IMR-90 (cell line): ENCODE data around the gene GRM2. TPM values are rescaled to one million over a fixed set of nuclear protein-coding genes. Genes with fewer than 3 reads are reported as not detected.

Source experiments
- ATAC-seq: fragments of 200-7000 bp; cut with Tn5 transposase; 2 replicates; pipeline ENCODE4 v1.9.1; 2020; ENCODE audit warnings: low read depth, mild to moderate bottlenecking, moderate library complexity
- BruUV-seq: library from RNA; stranded (reverse); fragments of 400-500 nt; replicated peaks from 2 replicates; lab custom pipeline; 2021; lab: Mats Ljungman, UMichigan
- CTCF ChIA-PET: fragments of 300-600 bp; formaldehyde crosslinking; extraction: SDS; loops from one replicate; lab custom pipeline; 2021; ENCODE audit warnings: antibody characterized with exemption; lab: Yijun Ruan, JAX
- POLR2A ChIA-PET: fragments of 300-600 bp; sonication (Branson Sonifier 250); formaldehyde crosslinking; loops from one replicate; lab custom pipeline; 2022; ENCODE audit warnings: antibody characterized with exemption; ENCODE audit not compliant: unreplicated experiment; lab: Charles Lee
- DNase-seq: peaks from one replicate; pipeline ENCODE4 v3.0.0; 2013
- H2AFZ ChIP-seq: replicated peaks from 2 replicates; pipeline ENCODE3; 2013; ENCODE audit warnings: low read length, mild to moderate bottlenecking; ENCODE audit not compliant: poor library complexity
- H2AK5ac ChIP-seq: 2 replicates; pipeline ENCODE4 v1.6.1; 2013; ENCODE audit warnings: low read depth, low read length, inconsistent platforms
- H2AK9ac ChIP-seq: replicated peaks from 2 replicates; pipeline ENCODE3; 2013; ENCODE audit warnings: mild to moderate bottlenecking, low read depth, low read length, moderate library complexity; ENCODE audit not compliant: poor library complexity
- H2BK120ac ChIP-seq: 2 replicates; pipeline ENCODE4 v1.6.1; 2013; ENCODE audit warnings: low read depth, low read length, inconsistent platforms
- H2BK15ac ChIP-seq: 3 replicates; pipeline ENCODE4 v1.6.1; 2013; ENCODE audit warnings: low read depth, low read length, inconsistent platforms
- H2BK20ac ChIP-seq: 2 replicates; pipeline ENCODE4 v1.6.1; 2013; ENCODE audit warnings: low read depth, mild to moderate bottlenecking, inconsistent platforms, low read length, moderate library complexity
- H2BK5ac ChIP-seq: 2 replicates; pipeline ENCODE4 v1.6.1; 2013; ENCODE audit warnings: mild to moderate bottlenecking, low read depth, low read length, inconsistent platforms; ENCODE audit not compliant: poor library complexity, severe bottlenecking
- H3K14ac ChIP-seq: replicated peaks from 2 replicates; pipeline ENCODE4 v1.6.1; 2013; ENCODE audit warnings: low read depth, low read length, inconsistent platforms
- H3K18ac ChIP-seq: 2 replicates; pipeline ENCODE4 v1.6.1; 2013; ENCODE audit warnings: low read depth, low read length, control low read depth
- H3K23ac ChIP-seq: 2 replicates; pipeline ENCODE4 v1.6.1; 2013; ENCODE audit warnings: low read depth, low read length, inconsistent platforms
- H3K27ac ChIP-seq: 2 replicates; pipeline ENCODE4 v1.5.1; 2013; ENCODE audit warnings: mild to moderate bottlenecking, control low read depth, low read length; ENCODE audit not compliant: insufficient read depth
- H3K27me3 ChIP-seq: 2 replicates; pipeline ENCODE4 v1.6.1; 2013; ENCODE audit warnings: low read length; ENCODE audit not compliant: control insufficient read depth, insufficient read depth
- H3K36me3 ChIP-seq: 2 replicates; pipeline ENCODE4 v1.6.1; 2013; ENCODE audit warnings: low read length, mixed read lengths; ENCODE audit not compliant: control insufficient read depth, insufficient read depth
- H3K4ac ChIP-seq: 2 replicates; pipeline ENCODE4 v1.6.1; 2013; ENCODE audit warnings: low read depth, low read length, inconsistent platforms
- H3K4me1 ChIP-seq: 2 replicates; pipeline ENCODE4 v1.6.1; 2013; ENCODE audit warnings: low read length, mixed read lengths; ENCODE audit not compliant: control insufficient read depth, insufficient read depth
- H3K4me2 ChIP-seq: 2 replicates; pipeline ENCODE4 v1.6.1; 2013; ENCODE audit warnings: low read depth, mild to moderate bottlenecking, control low read depth, low read length, moderate library complexity
- H3K4me3 ChIP-seq: 2 replicates; pipeline ENCODE4 v1.5.1; 2013; ENCODE audit warnings: low read depth, mild to moderate bottlenecking, control low read depth, low read length, moderate library complexity; ENCODE audit not compliant: insufficient read depth
- H3K56ac ChIP-seq: 2 replicates; pipeline ENCODE4 v1.6.1; 2013; ENCODE audit warnings: low read length, inconsistent platforms; ENCODE audit not compliant: insufficient read depth; ENCODE audit errors: extremely low read depth
- H3K79me1 ChIP-seq, 2 experiments: 2 replicates each; pipeline ENCODE4 v1.6.1; 2013; ENCODE audit warnings: low read length in 2 of 2, inconsistent platforms in 1 of 2, low read depth in 1 of 2
- H3K9ac ChIP-seq: 2 replicates; pipeline ENCODE4 v1.6.1; 2013; ENCODE audit warnings: low read depth, low read length, control low read depth
- H3K9me1 ChIP-seq: 2 replicates; pipeline ENCODE4 v1.6.1; 2013; ENCODE audit warnings: low read length, inconsistent platforms; ENCODE audit not compliant: insufficient read depth
- H3K9me3 ChIP-seq: 2 replicates; pipeline ENCODE4 v1.6.1; 2013; ENCODE audit warnings: low read length; ENCODE audit not compliant: control insufficient read depth, insufficient read depth
- H4K20me1 ChIP-seq: 2 replicates; pipeline ENCODE4 v1.6.1; 2013; ENCODE audit warnings: low read length, inconsistent platforms; ENCODE audit not compliant: insufficient read depth
- H4K5ac ChIP-seq: 2 replicates; pipeline ENCODE4 v1.6.1; 2013; ENCODE audit warnings: mild to moderate bottlenecking, low read depth, low read length, control low read depth
- H4K8ac ChIP-seq, 2 experiments: 2 replicates each; pipeline ENCODE4 v1.6.1; 2013; ENCODE audit warnings: low read depth in 2 of 2, low read length in 2 of 2, control low read depth in 1 of 2, inconsistent platforms in 1 of 2
- H4K91ac ChIP-seq: 2 replicates; pipeline ENCODE4 v1.6.1; 2013; ENCODE audit warnings: low read depth, low read length, inconsistent platforms; ENCODE audit not compliant: insufficient read depth
- BHLHE40 ChIP-seq: fragments of 150-350 bp; IDR thresholded peaks from 2 replicates; pipeline ENCODE4 v1.6.1; 2016; ENCODE audit warnings: mild to moderate bottlenecking, low read depth, low read length
- CEBPB ChIP-seq: IDR thresholded peaks from 2 replicates; pipeline ENCODE4 v1.6.1; 2012; ENCODE audit warnings: low read depth, low read length, improper control_type of control experiment
- CTCF ChIP-seq: conservative IDR thresholded peaks from 2 replicates; pipeline ENCODE4 v1.5.1; 2012; ENCODE audit warnings: mild to moderate bottlenecking, low read depth, low read length, improper control_type of control experiment
- ELK1 ChIP-seq: fragments of 150-350 bp; IDR thresholded peaks from 2 replicates; pipeline ENCODE4 v1.6.1; 2016; ENCODE audit warnings: low read depth, mild to moderate bottlenecking, low read length, moderate library complexity, borderline replicate concordance
- FOS ChIP-seq: fragments of 150-350 bp; IDR thresholded peaks from 2 replicates; pipeline ENCODE4 v1.6.1; 2016; ENCODE audit warnings: low read depth, low read length
- MAFK ChIP-seq: IDR thresholded peaks from 2 replicates; pipeline ENCODE4 v1.6.1; 2012; ENCODE audit warnings: low read depth, low read length, improper control_type of control experiment
- POLR2A ChIP-seq: IDR thresholded peaks from 2 replicates; pipeline ENCODE4 v1.6.1; 2012; ENCODE audit warnings: mild to moderate bottlenecking, low read depth, low read length
- RAD21 ChIP-seq: IDR thresholded peaks from 2 replicates; pipeline ENCODE4 v1.6.1; 2012; ENCODE audit warnings: low read length, improper control_type of control experiment
- RCOR1 ChIP-seq: IDR thresholded peaks from 2 replicates; pipeline ENCODE4 v1.6.1; 2012; ENCODE audit warnings: mild to moderate bottlenecking, low read length, improper control_type of control experiment; ENCODE audit not compliant: insufficient replicate concordance
- RFX5 ChIP-seq: IDR thresholded peaks from 2 replicates; pipeline ENCODE4 v1.8.0; 2012; ENCODE audit warnings: low read depth, mild to moderate bottlenecking, low read length, moderate library complexity
- SMC3 ChIP-seq: fragments of 150-350 bp; IDR thresholded peaks from 2 replicates; pipeline ENCODE4 v1.6.1; 2016; ENCODE audit warnings: low read depth, mild to moderate bottlenecking, antibody characterized with exemption, low read length, moderate library complexity
- USF2 ChIP-seq: fragments of 150-350 bp; IDR thresholded peaks from 2 replicates; pipeline ENCODE4 v1.6.1; 2017; ENCODE audit warnings: mild to moderate bottlenecking, antibody characterized with exemption, low read length, low read depth
- WGBS, 2 experiments: methylation state at CpG; one replicate each; pipeline versions ENCODE4 v1.1.5 to v1.1.7; 2013; ENCODE audit warnings: missing lambda C conversion rate in 2 of 2; ENCODE audit not compliant: insufficient read length in 1 of 2; ENCODE audit errors: extremely low coverage in 2 of 2; 5-methylcytosine and 5-hydroxymethylcytosine counted together
- dilution Hi-C: fragments of 300-500 bp; cut with HindIII; formaldehyde crosslinking; loops from one replicate; pipeline ENCODE4 v1.14.3; 2018; ENCODE audit warnings: low sequenced_read_pairs; ENCODE audit not compliant: unreplicated experiment
- in situ Hi-C: fragments of 300-500 bp; cut with MboI; formaldehyde crosslinking; loops from 3 replicates; pipeline ENCODE4 v1.14.3; 2019; ENCODE audit warnings: low sequenced_read_pairs, inconsistent platforms, mixed read lengths
- intact Hi-C: fragments of 100-400 bp; cut with micrococcal nuclease; formaldehyde crosslinking; loops from 2 replicates; pipeline ENCODE4 v1.10.0; 2022
- polyA plus RNA-seq, 3 experiments: library from polyadenylated mRNA; depleted of rRNA; stranded (reverse); fragments of >200 nt; gene quantifications; 2 replicates each; pipeline ENCODE4 v1.2.3, GENCODE V29; 2012; ENCODE audit warnings: low replicate concordance in 1 of 3
- total RNA-seq: library from RNA; depleted of rRNA; stranded (reverse); fragments of >200 nt; gene quantifications from 2 replicates; pipeline ENCODE4 v1.2.3, GENCODE V29; 2012

GRM2 gene
- total and polyA plus RNA-seq, 2 of the 4 experiments (the other 2 are of a cell fraction), result under 0.01 to 0.14 TPM

- CTCF ChIA-PET, result interaction anchor here (0.5 kb wide), 1 partner anchor 10 kb away, joined by 3 read pairs; no protein-coding TSS in a partner anchor
- in situ Hi-C loops (loop anchor here (25.0 kb wide), 1 partner anchor 1085 kb away; the partner anchor contains the start of genes CISH and MAPKAPK3), dilution Hi-C loops (no loop called here), intact Hi-C loops (no loop called here)
- Histone ChIP-seq H3K9me1 (no peaks in the 10 kb centered on the region), H4K8ac (no peak overlapping the region), H3K79me1 (peaks cover 0 to 3% of the 10 kb centered on the region in 2 experiments; a peak in 1 of 4 replicates), H2BK20ac (no peak overlapping the region), H2AK5ac (no peak overlapping the region), H3K9me3 (no peaks in the 10 kb centered on the region), H3K9ac (no peak overlapping the region), H3K4ac (no peak overlapping the region), H3K14ac (no peak overlapping the region), H2BK120ac (no peak overlapping the region), H3K27me3 (no peaks in the 10 kb centered on the region), H3K23ac (no peak overlapping the region), H3K56ac (no peak overlapping the region), H3K4me3 (no peak overlapping the region), H3K27ac (no peak overlapping the region), H2BK5ac (no peak overlapping the region), H3K18ac (no peak overlapping the region), H2AFZ (no peak overlapping the region), H2AK9ac (no peak overlapping the region), H4K20me1 (peaks cover 4% of the 10 kb centered on the region; the same call in 1 of the 2 replicates), H3K4me2 (no peak overlapping the region), H3K36me3 (peaks cover 40% of the 10 kb centered on the region), H2BK15ac (no peak overlapping the region), H4K5ac (no peak overlapping the region), H4K91ac (no peak overlapping the region), H3K4me1 (no peaks in the 10 kb centered on the region)
- POLR2A ChIA-PET, result no interaction called here
- WGBS, 2 experiments, result 75% methylated on average over 3 of the region's 10 CpGs; no CpG with 5 or more reads in 1 of the 2 experiments
- TF ChIP-seq SMC3 (no peak), CEBPB (no peak), RAD21 (no peak), FOS (no peak), RCOR1 (no peak), CTCF (no peak), USF2 (no peak), ELK1 (no peak), POLR2A (no peak), MAFK (no peak), RFX5 (no peak), BHLHE40 (no peak)
- ATAC-seq, result no peak
- DNase-seq, result no peak
- BruUV-seq, result no TSS peak
Measured at GRCh38 chr3:51696954-51697353, 9.9 kb upstream of the GRM2 start.
